ENCODE measurements around the gene RABL3. TPM values are rescaled to one million over a fixed set of nuclear protein-coding genes. Genes with fewer than 3 reads are reported as not detected.

Gene RABL3
- polyA plus RNA-seq, 1 of the 3 experiments (the other 2 are of a cell fraction), result 2.2 TPM

DNA sequence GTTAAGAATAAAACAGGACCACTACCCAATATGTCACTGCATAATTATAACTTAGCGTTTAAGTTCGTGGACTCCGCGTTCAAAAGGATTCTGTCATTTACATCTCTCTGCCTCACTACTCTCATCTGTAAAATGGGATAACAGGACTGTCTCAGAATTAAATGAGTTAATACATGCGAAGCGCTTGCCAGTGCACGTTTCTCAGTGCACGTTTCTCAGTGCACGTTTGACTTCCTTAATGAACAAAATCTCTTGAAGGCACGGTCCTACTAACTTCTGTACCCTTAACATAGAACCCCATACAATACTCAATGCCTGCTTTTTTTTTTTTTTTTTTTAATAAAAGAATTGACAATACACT, 499 bp downstream of the RABL3 start:
- Histone ChIP-seq H3K4me3 (ENCODE audit: low read depth in 2 of 2, low read length in 1 of 2) (peak overlapping the region; percentile 91 to 98), H3K27me3 (ENCODE audit: insufficient read depth) (no peaks in the 10 kb centered on the region), H3K9ac (peak overlapping the region; percentile 88), H3K4me1 (ENCODE audit: control insufficient read depth in 1 of 2, insufficient read depth in 2 of 2, low read depth in 1 of 2, low read length in 1 of 2) (peaks cover 7 to 8% of the 10 kb centered on the region in 2 experiments; a peak in 3 of 4 replicates), H2AFZ (ENCODE audit: low read depth) (peak overlapping the region; percentile 92), H3K27ac (ENCODE audit: low read depth in 2 of 2, low read length in 1 of 2) (peak overlapping the region; percentile 88 to 98), H3K36me3 (replicated peaks in 1 of 2; ENCODE audit: control insufficient read depth in 1 of 2, insufficient read depth in 2 of 2, low read length in 1 of 2) (peaks cover 0 to 13% of the 10 kb centered on the region in 2 experiments), H3K9me3 (no peaks in the 10 kb centered on the region), H3F3A (replicated peaks; ENCODE audit: insufficient read depth) (no peaks in the 10 kb centered on the region), H3K9me2 (no peaks in the 10 kb centered on the region), H3K79me2 (ENCODE audit: insufficient read depth) (peaks cover 70% of the 10 kb centered on the region), H4K20me1 (ENCODE audit: insufficient read depth) (no peaks in the 10 kb centered on the region), H3K4me2 (peak overlapping the region; percentile 67)
- POLR2A ChIA-PET, result interaction anchor here (1.0 to 1.6 kb wide), 3 partner anchors 133 to 146 kb away, joined by 3 to 7 read pairs (median 5); partner anchors contain the start of gene NDUFB4
- peak; percentile 22; the same call in 1 of the 2 replicates for TF ChIP-seq RAD21 (IDR thresholded peaks at IDR 0.05; ENCODE audit: low read length)
- TF ChIP-seq, protein P1, sequence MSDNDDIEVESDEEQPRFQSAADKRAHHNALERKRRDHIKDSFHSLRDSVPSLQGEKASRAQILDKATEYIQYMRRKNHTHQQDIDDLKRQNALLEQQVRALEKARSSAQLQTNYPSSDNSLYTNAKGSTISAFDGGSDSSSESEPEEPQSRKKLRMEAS (IDR thresholded peaks at IDR 0.05; ENCODE audit: low read depth), result peak; percentile 65; the same call in 1 of the 2 replicates
- TF ChIP-seq JUND (IDR thresholded peaks at IDR 0.05), result no peak
- TF ChIP-seq POLR2AphosphoS5 (IDR thresholded peaks at IDR 0.05; ENCODE audit: low read depth, low read length), result no peak
- peak; percentile 31; the same call in 1 of the 2 replicates for TF ChIP-seq RCOR1 (IDR thresholded peaks at IDR 0.05; ENCODE audit: low read length)
- TF ChIP-seq MXI1 (IDR thresholded peaks at IDR 0.05; ENCODE audit: low read depth, low read length), result peak; percentile 94
- no peak for TF ChIP-seq IRF3 (IDR thresholded peaks at IDR 0.05; ENCODE audit: low read depth, low read length)
- TF ChIP-seq RFX5 (IDR thresholded peaks at IDR 0.05; ENCODE audit: low read length), result no peak
- CTCF ChIA-PET, result interaction anchor here (0.8 to 2.2 kb wide), 2 partner anchors 174 to 183 kb away, joined by 3 to 8 read pairs; no protein-coding TSS in a partner anchor
- DNase-seq, result no peak
- WGBS (ENCODE audit: low lambda C conversion rate), result under 1% methylated on average over 10 of the region's 10 CpGs

- peaks cover 65% of the 10 kb centered on the region for H3K79me2 ChIP-seq (ENCODE audit: insufficient read depth)
- DNase-seq, result peak; percentile 6
- TF ChIP-seq TCF12 (IDR thresholded peaks at IDR 0.05) (no peak), GABPA (IDR thresholded peaks at IDR 0.05; ENCODE audit: low read depth) (no peak), FOXJ3 (CRISPR knock-in tag; IDR thresholded peaks at IDR 0.05) (no peak), MXI1 (IDR thresholded peaks at IDR 0.05; ENCODE audit: low read depth, low read length) (no peak), REST (IDR thresholded peaks at IDR 0.05; ENCODE audit: low read depth, low read length) (no peak), SMC3 (IDR thresholded peaks at IDR 0.05; ENCODE audit: low read depth, low read length) (no peak), YY1 (IDR thresholded peaks at IDR 0.05; ENCODE audit: low read depth) (no peak), TAF1 (IDR thresholded peaks at IDR 0.05; ENCODE audit: borderline replicate concordance, low read depth, low read length) (no peak), SIN3A (IDR thresholded peaks at IDR 0.05; ENCODE audit: borderline replicate concordance, low read depth, low read length) (no peak), RFX5 (IDR thresholded peaks at IDR 0.05; ENCODE audit: low read length) (no peak), POLR2AphosphoS5 (IDR thresholded peaks at IDR 0.05; ENCODE audit: low read depth, low read length) (no peak), MEF2A (IDR thresholded peaks at IDR 0.05; ENCODE audit: borderline replicate concordance, low read depth) (no peak), ELF1 (IDR thresholded peaks at IDR 0.05) (no peak), RXRA (IDR thresholded peaks at IDR 0.05; ENCODE audit: borderline replicate concordance, low read depth) (no peak), GATA2 (CRISPR knock-in tag; IDR thresholded peaks at IDR 0.05) (no peak)
- peak overlapping the region; percentile 67 for H3K4me2 ChIP-seq
- no peaks in the 10 kb centered on the region for H3K9me3 ChIP-seq
- H3K9me2 ChIP-seq, result no peaks in the 10 kb centered on the region
- no peak overlapping the region for H3K9ac ChIP-seq
- H3K4me1 ChIP-seq (ENCODE audit: control insufficient read depth in 1 of 2, insufficient read depth in 2 of 2, low read depth in 1 of 2, low read length in 1 of 2), result peaks cover 7 to 8% of the 10 kb centered on the region in 2 experiments; a peak in 3 of 4 replicates
- H4K20me1 ChIP-seq (ENCODE audit: insufficient read depth), result no peaks in the 10 kb centered on the region
- no peaks in the 10 kb centered on the region for H3F3A ChIP-seq (replicated peaks; ENCODE audit: insufficient read depth)
- H3K36me3 ChIP-seq (replicated peaks in 1 of 2; ENCODE audit: control insufficient read depth in 1 of 2, insufficient read depth in 2 of 2, low read length in 1 of 2), result peaks cover 0 to 11% of the 10 kb centered on the region in 2 experiments
- ChIA-PET CTCF (interaction anchor here (2.2 kb wide), 1 partner anchor 183 kb away, joined by 8 read pairs; no protein-coding TSS in a partner anchor), POLR2A (interaction anchor here (1.6 kb wide), 1 partner anchor 133 kb away, joined by 5 read pairs; no protein-coding TSS in a partner anchor)
- H2AFZ ChIP-seq (ENCODE audit: low read depth), result peak overlapping the region; percentile 92
- no peaks in the 10 kb centered on the region for H3K27me3 ChIP-seq (ENCODE audit: insufficient read depth)
- H3K4me3 ChIP-seq (ENCODE audit: low read depth in 2 of 2, low read length in 1 of 2), result peak overlapping the region; percentile 91 to 98; a peak in 3 of 4 replicates
- peak overlapping the region in 1 of 2 experiments; percentile 98; a peak in 2 of 4 replicates for H3K27ac ChIP-seq (ENCODE audit: low read depth in 2 of 2, low read length in 1 of 2)
- 39% methylated on average over 3 of the region's 3 CpGs for WGBS (ENCODE audit: low lambda C conversion rate)
These were observed 996 bp downstream of the RABL3 start for GRCh38 chr3:120741320-120741719.
